Measurements from ENCODE around the gene AAMP.
"Not testable (repeated sequence)": the region's sequence is repeated elsewhere in the genome, so short reads cannot be mapped to it uniquely, and the experiment has no call there.

Gene AAMP

DNA sequence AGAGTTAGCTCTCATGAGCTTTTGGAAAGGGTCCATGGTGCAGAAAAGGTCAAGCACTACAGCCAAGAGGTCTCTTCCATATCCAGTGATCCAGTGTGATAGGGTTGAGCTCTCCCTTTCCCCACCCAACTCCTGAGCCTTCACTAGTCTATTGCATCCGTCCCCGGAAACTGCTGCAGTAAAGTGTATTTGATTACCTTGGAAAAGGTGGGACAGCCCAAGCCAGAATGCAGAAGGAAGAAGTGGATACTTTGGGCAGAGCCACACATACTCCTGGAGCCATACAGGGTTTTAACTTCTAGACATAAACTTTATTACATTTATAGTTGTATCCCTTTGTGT, 3.9 kb upstream of the AAMP start:
- no peak for DNase-seq

DNA sequence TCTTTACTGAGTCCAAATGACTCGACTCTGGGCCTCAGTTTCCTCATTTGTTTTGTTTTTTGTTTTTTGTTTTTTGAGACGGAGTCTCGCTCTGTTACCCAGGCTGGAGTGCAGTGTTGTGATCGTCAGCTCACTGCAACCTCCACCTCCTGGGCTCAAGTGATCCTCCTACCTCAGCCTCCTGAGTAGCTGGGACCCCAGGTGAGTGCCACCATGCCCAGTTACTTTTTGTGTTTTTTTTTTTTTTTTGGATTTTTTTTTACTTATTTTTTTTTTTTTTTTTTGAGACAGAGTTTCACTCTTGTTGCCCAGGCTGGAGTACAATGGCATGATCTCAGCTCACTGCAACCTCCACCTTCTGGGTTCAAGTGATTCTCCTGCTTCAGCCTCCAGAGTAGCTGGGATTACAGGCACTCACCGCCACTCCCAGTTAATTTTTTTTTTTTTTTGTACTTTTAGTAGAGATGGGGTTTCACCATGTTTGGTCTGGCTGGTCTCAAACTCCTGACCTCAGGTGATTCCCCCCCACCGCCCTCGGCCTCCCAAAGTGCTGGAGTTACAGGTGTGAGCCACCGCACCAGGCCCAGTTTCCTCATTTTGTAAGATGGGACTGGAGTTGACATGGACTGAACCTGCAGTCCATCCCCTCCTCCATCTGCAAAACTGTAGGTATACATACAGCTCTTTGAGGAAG, 3.4 kb upstream of the AAMP start:
- DNase-seq = not testable (repeated sequence)

DNA sequence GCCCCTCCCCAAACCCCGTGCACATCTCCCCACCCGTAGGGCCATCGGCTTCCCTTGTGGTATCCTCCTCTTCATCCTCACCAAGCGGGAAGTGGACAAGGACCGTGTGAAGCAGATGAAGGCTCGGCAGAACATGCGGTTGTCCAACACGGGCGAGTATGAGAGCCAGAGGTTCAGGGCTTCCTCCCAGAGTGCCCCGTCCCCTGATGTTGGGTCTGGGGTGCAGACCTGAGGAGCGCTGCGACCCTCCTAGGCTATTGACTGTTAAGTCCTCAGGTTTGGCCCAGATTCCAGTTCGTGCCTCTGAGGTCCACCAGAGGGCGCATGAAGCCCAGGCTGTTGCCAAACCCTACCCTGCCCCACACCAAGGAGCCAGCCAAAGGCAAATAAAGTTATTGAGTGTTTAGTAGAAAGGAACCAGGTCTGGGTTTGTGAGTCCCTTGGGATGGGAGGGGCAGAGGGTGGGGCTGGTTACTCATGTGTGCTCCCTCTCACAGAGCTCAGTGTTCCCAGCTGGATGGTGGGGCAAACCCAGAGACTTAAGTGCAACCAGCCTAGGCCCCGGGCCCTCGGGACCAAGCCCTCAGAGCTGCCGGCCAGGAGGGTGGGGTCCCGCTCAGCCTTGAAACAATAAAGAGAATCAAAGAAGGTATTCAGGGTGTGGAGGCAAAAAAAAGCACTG, 2.7 kb upstream of the AAMP start:
- DNase-seq = peak; percentile 84

DNA sequence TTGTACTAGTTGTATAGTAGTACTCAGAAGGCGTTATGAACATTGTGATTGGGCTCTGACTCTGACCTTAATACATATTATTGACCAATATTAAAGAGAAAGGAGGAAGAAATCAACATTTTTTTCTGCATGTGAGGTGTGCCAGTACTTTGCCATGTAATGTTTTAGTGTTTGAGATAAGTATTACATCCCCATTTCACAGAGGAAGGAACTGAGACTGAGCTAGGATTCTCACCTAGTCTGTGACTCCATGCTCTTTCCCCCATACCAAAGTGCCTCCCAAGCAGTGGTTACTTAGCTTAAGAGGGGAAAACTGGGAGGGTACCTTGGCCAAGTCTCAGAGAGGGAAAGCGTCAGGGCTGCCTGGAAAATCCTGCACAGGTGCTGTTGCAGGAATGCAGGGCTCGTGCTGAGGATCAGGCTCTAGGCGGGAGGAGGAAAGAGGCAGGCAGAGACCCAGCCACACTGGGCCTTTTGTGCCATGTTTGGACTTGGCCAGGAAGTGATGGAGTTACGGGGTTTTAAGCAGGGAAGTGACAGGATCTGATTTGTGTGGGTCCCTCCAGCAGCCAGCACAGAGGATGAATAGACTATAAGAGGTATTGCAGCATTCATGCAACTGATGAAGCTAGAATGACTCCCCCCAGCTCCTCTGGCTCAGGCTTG, 2.1 kb upstream of the AAMP start:
- DNase-seq = no peak

DNA sequence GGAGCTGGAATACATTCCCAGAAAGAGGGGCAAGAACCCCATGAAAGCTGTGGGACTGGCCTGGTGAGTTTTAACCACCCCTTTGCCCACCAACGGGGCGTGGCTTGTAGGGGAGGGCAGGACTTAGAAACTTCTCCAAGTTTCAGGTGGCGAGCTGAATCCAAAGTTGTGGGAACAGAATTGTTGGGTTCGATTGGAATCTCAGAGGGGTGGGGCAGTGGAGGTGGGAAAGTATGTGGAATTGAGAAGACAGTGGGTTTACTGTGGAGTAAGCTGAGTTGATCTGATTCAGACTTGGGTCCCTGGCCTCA, 1.5 kb upstream of the AAMP start:
- no peak for DNase-seq

DNA sequence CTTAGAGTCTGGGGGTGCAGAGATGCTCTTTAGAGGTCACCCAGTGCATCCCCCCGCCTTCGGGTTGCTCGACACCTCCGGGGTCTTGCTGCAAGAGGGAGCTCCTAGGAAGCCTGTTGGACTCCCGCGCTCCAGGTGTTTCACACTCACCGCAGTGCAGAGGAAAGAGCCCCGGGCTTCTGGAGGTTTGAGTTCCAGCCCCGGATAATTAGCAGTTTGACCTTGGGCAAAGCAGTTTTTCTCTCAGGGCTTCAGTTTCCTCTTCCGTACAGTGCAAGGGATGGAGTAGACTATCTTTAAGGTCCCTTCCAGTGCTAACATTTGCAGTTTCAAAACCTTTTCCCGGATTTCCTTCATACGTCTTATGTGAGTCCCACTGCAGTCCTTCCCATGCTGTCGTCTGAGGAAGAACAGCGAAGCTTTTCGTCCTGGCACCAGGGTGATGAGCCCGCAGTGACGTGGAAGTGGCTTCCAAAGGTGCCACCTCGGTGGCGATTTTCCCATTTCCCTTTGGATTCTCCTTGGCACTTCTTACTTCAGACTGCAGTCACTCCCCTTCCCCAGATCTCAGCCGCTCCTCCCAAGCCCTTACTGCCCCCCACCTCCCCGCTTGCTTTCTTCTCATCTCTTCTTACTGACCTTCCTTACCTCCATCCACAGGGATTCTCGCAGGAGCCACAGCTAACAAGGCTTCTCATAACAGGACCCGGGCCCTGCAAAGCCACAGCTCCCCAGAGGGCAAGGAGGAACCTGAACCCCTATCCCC, 967 bp upstream of the AAMP start:
- DNase-seq = no peak

DNA sequence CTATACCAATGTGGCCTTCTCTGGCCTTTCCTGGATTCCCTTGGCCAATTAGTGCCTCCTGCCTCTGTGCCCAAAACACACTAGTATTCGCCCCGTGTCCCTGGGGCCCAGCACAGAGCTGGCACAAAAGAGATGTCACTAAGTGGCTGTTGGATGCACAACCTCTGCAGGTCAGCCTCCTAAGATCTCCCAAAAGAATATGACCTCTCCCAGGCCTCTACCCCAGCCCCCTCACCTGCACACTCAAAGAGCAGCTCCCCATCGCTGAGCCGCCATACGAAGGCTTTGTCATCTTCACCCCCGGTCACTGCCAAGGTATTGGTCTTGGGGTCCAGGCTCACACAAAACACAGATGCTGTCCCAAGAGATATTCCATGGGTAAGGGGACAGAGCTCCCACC, 2.7 kb downstream of the AAMP start:
- DNase-seq = no peak

DNA sequence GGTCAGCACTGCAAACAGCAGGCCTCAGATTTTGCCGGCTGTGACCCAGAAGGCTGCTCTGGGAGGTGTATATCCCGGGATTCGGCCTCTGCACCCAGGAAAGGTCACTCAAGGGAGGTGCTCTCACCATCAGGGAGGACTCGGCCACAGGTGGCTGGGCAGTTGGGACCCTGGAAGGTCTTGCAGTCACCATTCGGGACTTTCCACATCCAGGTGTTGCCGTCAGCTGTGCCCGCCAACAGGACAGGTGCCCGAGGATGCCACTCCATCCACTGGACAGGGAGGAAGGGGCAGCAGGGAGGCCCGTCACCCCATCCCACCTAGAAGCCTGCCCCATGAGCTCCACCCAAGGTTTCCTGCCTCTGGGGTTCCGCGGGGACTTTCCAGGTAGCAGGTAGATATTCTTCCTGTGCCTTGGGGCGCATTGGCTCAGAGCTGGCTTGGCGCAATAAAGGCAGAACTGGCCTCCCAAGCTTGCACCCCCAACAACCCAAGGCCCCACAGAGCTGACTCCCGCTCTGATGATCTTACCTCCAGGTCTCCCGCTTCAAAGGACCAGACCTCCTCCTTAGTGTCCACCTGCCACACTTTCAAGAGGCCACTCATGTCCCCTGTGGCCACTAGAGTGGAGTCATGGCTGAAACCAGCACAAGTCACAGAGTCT, 3.5 kb downstream of the AAMP start:
- DNase-seq = no peak

DNA sequence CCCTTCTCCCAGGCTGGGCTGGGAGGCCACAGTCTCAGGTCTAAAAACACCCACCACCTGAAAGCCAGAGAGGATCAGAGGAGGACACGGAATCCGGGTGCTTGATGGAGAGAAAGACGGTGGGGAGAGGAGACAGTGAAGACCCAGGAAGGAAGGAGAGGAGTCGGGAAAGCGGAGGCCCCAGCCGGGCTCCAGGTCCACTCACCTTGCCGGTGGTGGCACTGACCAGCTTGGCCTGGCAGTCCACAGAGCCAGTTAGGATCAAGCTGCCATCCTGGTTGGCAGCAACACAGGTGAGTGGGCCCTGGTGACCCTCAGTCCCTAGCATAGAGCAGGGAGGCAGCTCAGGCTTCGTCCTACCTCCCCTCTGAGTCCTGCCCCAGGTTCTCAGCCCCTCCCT, 4.3 kb downstream of the AAMP start:
- DNase-seq = no peak

DNA sequence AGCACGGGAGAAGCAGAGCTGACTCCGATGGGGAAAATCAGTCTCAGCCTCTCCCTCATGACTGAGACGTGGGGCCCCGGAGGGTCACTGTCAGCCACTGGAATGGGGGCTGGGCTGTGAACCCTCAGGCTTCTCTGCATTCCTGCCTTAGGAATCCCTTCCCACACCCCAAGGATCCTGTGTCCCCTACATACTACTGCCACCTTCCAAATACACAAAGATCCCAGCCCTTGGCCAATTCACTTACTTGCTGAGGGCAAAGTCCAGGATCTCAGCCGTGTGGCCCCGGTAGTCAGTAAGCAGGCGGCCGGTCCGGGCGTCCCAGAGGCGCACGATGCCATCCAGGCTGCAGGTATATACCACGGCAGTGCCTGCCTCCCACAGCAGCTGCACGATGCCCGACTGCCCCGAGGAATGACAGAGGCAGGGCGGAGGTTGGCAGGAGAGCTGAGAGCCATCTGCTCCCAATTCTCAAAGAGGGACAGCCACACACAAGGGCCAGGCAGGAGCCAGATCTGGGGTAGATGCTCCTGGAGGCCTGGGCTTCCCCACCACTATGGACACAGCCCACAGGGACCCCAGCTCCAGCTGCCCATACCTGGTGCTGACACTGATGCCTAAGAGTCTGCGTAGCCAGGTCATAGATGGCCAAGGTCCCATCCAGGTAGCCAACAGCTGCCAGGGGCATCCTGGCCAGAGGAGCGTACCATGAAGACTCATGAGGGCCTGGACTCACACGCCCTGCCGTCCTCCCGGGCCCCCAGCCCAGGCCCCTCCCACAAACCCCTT, 5.0 kb downstream of the AAMP start:
- no peak for DNase-seq

DNA sequence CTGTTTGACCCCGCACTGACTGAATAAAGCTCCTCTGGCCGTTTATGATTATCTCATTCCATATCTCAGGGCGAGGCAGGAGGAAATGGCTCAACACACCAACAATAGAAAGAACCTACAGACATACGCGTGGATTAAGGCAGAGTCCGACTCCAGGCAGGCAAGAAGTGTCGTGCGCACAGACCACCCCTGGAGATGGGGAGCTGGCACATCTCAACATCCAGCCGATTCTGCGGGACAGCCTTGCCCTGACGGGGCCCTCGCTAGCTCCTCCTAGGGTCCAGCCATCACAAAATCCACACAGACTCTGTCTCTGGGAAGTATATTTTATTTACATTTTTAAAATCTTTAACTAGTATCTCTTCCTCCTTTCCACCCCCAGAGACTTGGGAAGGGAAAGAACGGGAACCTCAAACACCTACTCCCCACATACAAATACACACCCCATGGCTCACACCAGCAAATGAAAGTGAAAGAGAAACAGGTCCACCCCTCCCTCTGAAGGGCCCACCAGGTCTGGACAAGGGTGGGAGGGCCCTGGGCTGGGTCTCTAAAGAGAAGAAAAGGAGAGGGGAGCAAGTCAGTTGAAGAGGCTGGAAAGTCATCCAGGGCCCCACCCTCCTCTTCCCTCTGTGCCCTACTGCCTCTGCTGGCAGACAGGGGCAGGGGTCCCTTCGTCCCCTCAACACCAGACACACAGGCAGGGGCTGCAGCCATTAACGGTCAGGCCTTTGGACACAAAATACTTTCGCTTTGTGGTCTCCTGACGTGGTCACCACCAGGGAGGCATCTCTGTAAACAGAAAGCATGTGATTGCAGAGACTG, 5.9 kb downstream of the AAMP start:
- no peak for DNase-seq

DNA sequence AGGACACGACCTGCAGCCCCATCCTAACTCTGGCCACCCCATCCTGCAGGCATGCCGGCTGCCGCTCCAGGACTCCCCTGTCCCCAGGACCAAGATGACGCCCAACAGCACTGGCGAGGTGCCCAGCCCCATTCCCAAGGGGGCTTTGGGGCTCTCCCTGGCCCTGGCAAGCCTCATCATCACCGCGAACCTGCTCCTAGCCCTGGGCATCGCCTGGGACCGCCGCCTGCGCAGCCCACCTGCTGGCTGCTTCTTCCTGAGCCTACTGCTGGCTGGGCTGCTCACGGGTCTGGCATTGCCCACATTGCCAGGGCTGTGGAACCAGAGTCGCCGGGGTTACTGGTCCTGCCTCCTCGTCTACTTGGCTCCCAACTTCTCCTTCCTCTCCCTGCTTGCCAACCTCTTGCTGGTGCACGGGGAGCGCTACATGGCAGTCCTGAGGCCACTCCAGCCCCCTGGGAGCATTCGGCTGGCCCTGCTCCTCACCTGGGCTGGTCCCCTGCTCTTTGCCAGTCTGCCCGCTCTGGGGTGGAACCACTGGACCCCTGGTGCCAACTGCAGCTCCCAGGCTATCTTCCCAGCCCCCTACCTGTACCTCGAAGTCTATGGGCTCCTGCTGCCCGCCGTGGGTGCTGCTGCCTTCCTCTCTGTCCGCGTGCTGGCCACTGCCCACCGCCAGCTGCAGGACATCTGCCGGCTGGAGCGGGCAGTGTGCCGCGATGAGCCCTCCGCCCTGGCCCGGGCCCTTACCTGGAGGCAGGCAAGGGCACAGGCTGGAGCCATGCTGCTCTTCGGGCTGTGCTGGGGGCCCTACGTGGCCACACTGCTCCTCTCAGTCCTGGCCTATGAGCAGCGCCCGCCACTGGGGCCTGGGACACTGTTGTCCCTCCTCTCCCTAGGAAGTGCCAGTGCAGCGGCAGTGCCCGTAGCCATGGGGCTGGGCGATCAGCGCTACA, 7.0 kb downstream of the AAMP start:
- DNase-seq = no peak

DNA sequence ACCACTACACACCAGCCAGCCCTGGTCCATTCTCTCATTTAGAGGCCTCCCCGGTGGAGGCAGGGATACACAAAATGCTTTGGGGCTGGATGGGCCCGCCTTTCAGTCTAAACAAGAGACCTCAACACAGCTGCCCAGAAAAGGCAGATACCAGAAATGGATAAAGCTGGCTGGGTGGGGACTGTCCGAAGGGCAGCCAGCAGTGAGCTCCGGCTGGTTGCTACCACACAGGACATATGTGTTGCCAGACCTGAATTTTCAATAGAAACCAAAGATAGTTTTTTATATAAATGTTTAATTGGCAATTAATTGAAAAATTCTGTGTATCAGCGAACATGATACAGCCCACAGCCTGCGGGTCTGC, 7.7 kb downstream of the AAMP start:
- no peak for DNase-seq

DNA sequence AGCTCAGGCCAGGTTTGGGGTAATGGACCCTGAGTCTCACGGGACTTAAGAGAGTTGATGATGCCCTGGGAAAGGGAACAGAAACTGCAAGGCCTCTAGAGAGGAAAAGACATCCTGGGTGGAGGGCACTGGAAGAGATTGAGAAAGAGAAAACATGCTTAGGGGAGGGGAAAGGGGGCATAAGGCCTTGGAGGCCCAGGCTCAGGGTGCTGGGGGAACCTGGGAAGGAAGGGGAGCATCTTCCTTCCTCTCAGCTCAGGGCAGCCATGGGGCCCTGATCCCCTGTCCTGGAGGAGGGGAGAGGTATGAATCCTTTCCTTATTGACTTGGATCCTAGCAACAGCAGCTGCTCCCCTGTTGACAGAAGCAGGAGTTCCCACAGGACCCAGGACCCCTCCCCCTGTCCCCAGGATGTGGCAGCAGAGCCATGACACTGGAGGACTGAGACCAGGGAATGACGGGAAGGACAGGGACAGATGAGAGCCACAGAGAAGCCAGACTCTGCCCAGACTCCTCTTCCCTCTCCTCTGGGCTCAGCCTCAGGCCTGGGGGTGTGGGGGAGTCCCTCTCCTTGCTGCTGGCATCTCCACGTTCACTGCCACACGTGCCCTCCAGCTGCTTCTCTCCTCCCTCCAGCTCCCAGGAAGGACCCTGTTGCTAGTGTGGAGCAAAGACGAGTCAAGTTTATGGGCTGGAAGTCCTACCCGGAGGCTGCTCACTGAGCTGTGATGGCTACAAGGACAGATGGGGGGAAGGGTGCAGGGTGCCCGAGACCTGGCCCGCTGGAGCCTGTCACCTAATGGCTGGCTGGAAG, 8.3 kb downstream of the AAMP start:
- DNase-seq = no peak

DNA sequence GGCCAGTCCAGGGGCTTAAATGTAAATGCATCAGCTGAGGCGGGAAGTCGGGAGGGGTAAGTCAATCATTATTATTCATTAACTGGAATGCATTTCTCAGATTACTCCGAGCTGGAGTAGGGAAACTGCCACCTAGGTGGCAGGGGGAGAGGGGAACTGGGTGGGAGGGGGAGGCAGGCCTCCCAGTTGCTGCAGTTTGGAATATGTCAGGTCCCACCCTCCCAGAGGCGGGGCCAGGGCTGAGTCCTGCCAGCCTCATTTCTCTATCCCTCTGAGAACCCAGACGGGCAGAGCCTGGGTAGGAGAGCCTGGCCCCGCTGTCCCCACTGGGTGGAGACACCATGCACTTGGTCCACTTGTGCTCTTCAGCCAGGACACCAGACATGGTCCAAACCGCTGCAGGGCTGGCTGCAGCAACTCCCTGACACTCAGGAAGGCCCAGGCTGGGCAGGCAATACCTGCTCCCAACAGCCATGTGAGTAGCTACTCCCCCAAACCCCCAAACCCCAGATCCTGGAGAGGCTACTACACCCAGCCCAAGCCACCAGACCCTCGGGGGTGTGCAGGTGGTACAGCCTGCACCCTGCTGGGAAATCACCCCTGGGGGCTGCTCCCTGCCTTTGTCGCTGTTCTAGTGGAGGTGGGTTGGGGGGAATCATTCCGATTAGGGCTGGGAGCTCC, 9.1 kb downstream of the AAMP start, which contains the start of gene GPBAR1:
TSS of gene GPBAR1 (plus strand) at position 274 of the 681 bp plus-strand sequence. CDS start 1,710 bp downstream, outside the sequence.
- no peak for DNase-seq

DNA sequence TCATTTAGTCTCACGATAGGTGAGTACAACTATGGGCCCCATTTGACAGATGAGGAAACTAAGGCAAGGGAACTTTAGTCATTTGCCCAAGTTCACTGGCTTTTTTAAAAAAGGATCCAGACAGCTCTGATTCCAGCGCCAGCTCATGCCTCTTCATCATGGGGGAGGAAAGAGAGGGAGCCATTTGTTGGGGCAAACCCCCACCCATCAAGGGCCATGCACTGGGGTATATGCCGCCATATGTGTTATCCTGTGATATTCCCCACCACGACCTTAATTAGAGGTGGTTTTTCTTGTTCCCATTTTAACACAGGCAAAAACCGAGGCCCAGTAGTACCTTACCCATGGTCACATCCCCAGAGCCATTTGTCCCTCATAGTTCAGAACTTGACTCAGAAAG, 9.8 kb downstream of the AAMP start:
- no peak for DNase-seq

DNA sequence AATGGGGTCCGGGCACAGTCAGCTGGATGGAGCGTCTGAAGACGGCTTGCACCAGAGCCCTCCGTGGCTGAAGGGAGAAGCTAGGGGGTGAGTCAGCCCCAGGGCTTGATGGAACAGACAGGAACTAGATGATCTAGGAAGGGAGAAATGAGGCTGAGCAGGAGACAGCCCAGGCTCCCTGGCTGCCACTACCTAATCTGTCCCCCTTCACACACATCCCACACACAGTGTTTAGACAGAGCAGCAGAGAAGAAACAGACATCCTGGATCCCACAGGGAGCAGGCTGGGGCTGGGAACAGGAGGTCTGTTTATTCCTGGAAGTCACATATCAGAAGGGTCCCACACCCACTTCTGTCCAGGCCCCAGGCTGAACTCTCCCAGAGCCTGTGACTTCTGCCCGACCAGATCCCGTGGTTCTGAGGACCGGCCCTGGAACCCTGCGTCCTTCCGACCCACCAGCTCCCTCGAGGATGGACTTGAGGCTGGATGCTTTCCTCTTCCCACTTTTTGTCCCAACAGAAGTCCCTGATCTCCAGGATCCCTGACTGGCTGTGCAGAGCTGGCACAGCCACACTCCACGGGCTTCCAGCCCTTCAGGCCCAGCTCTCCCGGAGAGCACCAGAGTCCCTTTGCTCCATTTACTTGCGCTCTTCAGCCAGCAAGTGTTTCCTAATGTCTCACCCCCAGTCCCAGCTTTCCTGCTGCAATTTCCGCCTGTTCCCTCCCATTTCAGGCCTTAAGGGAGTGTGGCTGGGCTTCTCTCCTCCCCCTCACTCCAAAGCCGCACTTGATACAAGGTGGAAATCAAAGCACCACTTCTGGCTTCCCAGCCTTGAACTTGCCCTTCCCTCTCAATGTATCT, 10.6 kb downstream of the AAMP start:
- no peak for DNase-seq

Data from CD4-positive, alpha-beta T cell treated with Interleukin-17A for 4 hours (primary cell).